ENCODE results near the gene CDH13.

- TF ChIP-seq CTCF (conservative IDR thresholded peaks at IDR 0.05; ENCODE audit: low read length) (no peak), EZH2phosphoT487 (IDR thresholded peaks at IDR 0.05; ENCODE audit: borderline replicate concordance, low read depth, low read length) (no peak)
Observed at GRCh38 chr16:83211711-83212110, 584.9 kb downstream of the CDH13 start.

All from OCI-LY7 (cell line).